NCI-H2081 (cell line): Measurements from ENCODE around the gene TJP3.

Source experiments
- DNase-seq, 2 experiments: peaks; one replicate each; lab custom pipeline; 2025; lab: John Stamatoyannopoulos, UW

Gene TJP3

DNA sequence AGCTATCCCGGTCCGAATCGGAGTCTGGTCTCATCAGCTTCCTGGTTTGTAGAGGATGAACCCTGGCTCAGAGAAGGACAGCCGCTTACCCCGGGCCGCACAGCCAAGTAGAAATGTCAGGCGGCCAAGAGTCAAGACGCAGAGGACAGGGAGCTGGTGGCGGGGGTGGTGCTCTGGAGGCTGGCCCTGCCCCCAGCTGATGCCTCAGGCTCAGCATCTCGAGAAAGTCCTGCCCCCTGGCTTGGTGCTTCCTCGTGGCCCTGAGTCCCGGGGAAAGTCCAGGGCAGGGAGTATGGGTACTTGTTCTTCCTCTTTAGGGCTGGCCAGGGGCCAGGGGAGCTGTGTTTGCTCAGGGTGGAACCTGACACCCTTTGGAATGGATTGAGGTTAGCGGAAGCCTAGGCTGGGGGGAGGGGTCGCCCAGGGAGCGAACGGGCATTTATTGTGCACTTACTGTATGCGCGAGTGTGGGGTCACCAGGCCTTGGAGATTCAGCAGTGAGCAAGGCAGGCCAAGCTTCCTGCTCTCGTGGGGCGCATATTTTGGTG, 2.2 kb downstream of the TJP3 start:
- DNase-seq, result peak in 1 of 2 experiments; percentile 35

- DNase-seq, result no peak
These were observed 4.8 kb downstream of the TJP3 start for GRCh38 chr19:3712663-3713611.

DNA sequence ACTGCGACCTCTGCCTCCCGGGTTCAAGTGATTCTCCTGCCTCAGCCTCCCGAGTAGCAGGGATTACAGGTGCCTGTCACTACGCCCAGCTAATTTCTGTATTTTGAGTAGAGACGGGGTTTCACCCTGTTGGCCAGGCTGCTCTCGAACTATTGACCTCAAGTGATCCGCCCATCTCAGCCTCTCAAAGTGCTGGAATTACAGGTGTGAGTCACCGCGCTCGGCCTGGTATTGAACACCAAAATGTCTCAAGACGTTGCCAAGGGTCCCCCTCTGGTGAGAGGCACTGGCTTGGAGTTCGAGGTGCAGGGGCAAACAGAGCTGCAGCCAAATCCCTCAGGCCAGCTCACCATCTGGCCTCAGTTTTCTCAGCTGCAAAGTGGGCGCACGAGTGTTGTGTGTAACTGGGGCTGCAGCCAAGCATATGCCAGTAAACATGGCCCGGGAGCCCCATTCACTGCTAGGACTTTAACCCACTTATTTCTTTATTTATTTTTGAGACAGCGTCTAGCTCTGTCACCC, 8.0 kb downstream of the TJP3 start:
- DNase-seq, result no peak

DNA sequence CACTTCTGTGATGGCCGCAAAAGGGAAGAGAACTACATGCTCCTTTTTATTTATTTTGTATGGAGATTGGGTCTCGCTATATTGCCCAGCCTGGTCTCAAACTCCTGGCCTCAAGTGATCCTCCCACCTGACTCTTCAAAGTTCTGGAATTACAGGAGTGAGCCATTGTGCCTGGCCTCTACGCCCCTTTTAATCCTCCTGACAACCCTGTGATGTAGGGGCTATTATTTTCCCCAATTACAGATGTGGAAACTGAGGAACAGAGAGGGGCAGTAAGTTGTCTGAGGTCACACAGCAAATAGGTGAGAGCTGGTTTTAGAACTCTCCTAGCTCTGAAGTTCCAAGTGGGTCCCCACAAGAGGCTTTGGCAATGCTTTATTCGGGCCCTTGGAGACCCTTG, 11.7 kb downstream of the TJP3 start:
- no peak for DNase-seq

DNA sequence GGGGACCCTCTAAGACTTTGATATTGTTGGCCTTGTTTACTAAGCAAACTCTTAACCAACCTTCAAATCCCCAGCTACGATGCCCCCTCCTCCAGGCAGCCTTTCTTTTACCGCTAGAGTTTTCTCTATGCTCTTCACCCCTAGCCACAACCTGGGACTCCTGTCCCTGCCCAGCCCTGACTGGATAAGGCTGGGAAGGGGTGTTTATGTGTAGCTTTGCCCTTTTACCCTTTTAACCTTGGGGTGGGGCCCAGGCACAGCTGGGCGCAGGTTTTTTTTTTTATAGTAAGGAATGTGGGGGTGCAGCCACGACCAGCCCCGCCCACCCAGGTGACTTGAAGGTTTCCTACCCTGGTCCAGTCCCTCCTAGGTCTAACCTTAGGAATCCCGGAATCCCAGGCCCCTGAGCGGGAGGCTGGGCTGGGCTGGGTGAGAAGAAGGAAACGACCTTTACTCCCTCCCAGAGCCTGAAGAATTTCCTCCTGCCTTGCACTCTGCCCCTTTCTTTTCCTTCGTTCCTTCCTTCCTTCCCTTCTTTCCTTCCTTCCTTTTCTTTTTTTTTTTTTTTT, 12.2 kb downstream of the TJP3 start:
- no peak for DNase-seq

GRCh38 chr19:3721131-3721886, 13.1 kb downstream of the TJP3 start:
- DNase-seq, result peak; percentile 83 to 84

DNA sequence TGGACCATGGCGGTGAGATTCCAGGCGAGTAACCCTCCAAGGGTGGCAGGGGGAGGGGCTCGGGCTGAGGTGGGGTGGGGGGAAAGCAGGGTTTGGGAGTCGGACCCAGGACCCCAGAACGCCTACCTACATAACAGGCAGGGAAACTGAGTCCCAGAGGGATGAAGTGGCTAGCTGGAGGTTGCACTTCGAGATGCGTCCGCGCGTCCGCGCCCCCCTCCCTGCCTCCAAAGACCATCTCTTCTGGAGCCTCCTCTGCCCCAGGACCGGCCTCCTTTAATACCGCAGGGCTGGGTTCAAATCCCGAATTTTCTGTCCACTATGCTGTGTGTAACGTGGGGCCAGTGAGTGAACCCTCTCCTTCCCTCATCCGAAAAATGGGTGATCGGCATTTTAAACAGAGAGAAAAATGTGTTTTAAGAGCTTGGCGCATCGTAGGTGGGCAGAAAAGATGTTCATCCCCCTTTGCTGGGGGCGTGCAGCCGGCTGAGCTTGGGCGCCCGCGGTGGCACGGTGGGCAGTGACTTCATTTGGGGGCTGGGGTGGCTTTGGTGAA, 13.8 kb downstream of the TJP3 start:
- DNase-seq, result no peak

GRCh38 chr19:3722443-3723109, 14.4 kb downstream of the TJP3 start:
- no peak for DNase-seq

- no peak for DNase-seq
These were observed 14.9 kb downstream of the TJP3 start for GRCh38 chr19:3723110-3723488.

DNA sequence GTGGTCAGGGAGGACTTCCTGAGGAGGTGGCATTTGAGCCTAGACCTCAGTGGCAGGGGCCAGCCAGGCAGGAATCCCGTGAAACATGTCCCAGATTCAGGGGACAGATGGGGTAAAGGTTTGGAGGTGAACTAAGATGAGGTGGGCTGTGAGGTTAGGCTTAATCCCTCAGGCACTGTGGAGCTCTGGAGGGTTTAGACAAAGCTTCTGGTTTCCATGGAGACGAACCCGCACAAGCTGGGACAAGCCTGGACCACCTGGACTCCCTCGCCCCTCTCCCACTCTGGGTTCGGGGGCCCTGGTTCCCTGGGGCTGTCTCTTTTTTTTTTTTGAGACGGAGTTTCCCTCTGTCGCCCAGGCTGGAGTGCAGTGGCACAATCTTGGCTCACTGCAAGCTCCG, 15.7 kb downstream of the TJP3 start:
- no peak for DNase-seq

DNA sequence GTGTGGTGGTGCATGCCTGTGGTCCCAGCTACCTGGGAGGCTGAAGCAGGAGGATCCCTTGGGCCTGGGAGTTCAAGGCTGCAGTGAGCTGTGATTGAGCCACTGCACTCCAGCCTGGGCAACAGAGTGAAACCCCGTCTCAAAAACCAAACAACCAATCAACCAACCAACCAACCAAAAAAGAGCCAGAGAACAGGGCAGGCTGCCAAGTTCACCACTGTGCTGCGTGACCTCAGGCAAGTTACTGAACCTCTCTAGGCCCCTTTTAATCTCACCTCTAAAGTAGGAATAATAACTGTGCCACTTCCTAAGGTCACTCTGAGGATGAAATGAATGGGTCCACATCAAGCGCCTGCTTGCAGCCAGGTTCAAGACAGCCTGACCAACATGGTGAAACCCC, 16.9 kb downstream of the TJP3 start:
- DNase-seq, result no peak

GRCh38 chr19:3725640-3726310, 17.6 kb downstream of the TJP3 start:
- DNase-seq, result peak; percentile 58 to 60

DNA sequence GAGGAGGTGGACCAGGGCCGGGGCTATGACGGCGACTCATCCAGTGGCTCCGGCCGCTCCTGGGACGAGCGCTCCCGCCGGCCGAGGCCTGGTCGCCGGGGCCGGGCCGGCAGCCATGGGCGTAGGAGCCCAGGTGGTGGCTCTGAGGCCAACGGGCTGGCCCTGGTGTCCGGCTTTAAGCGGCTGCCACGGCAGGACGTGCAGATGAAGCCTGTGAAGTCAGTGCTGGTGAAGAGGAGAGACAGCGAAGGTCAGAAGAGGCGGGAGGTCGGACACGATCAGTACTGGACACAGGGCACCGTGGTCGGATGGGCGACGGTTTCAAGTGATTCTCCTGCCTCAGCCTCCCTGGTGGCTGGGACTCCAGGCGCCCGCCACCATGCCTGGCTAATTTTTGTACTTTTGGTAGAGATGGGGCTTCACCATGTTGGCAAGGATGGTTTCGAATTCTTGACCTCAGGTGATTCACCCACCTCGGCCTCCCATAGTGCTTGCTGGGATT, 22.3 kb downstream of the TJP3 start:
- no peak for DNase-seq

DNA sequence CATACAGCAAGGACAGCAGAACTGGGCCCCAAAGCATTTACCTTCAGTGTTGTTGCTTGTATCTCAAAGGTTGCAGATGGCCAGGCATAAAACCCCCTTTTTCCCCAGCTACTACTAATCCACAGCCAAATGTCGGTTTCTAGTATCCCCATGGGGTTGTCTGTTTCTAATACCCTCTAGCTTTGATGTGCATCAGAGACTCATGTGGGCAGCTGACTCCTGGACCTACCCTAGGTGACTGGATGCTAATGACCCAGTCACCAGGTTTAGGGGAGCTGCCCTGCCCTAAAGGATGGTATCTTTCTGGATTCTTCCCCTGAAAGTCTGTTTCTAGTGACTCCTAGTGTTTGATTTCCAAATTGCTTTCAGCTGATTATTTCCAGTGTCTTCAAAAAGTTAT, 23.9 kb downstream of the TJP3 start:
- no peak for DNase-seq

- no peak for DNase-seq
These were observed 25.5 kb downstream of the TJP3 start for GRCh38 chr19:3733549-3734309.

DNA sequence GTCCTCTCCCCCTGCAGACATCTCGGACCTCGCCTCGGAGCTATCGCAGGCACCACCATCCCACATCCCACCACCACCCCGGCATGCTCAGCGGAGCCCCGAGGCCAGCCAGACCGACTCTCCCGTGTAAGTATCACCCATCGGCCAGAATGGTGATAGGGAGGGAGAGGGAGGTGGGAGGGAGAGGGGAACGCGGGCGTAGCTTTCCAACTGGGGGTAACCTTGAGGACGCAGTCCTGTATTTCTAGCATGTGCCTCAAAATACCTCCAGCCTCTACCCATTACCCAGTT, 26.1 kb downstream of the TJP3 start:
- DNase-seq, result no peak

GRCh38 chr19:3736106-3736724, 28.0 kb downstream of the TJP3 start:
- no peak for DNase-seq

DNA sequence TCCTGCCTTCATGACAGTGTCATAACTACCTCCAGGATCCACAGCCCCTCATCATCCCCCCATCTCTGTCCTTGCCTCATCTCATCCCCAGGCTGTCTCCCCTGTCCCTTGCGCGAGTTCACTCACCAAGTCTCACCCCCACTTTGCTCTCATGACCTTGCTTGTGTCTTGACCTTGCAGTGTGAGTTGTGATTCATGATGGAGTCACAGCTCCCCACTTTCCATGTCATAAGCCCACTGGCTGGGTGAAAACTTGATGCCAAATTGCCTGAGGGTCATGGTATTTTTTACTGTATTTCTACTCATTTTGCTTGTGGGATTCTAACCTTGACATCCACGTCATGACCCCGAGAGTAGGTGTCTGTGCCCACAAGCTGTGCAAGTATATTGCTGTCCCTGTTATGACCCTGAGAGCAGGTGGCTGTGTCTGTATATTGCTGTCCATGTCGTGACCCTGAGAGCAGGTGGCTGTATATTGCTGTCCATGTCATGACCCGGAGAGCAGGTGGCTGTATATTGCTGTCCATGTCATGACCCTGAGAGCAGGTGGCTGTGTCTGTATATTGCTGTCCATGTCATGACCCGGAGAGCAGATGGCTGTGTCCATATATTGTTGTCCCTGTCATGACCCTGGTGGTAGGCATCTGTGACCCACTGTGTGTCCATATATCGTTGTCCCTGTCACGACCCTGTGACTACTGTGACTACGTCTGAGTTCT, 29.5 kb downstream of the TJP3 start:
- no peak for DNase-seq
